ENCODE measurements around the gene FRAS1.

The FRAS1 gene

DNA sequence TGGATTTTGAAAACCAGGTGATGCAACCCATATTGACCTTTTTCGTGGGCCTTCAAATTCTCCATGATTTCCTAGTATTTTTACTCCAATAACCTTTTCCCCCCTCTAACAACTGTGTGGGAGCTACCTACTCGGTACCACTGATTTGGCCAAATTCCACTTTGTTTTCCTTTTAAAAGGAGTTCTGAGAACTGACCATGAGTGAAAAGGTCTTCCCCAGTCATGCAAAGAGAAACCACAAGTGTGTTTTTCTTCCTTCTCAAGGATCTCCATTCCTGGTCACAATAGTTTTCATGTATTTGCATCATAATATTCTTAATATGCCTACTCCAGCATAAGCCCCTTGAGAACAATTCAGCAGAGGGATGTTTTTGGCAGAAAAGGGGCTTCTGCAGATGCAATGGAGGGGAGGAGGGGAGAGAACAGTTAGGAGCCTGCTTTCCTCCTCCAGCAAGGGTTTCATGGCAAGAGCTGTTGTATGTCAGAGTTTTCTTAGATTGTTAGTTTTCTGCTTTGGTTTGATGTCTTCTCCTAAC lies 299.2 kb downstream of the FRAS1 start:
- in situ Hi-C loops (cut with HindIII; ENCODE audit: low sequenced_read_pairs) = no loop called here

DNA sequence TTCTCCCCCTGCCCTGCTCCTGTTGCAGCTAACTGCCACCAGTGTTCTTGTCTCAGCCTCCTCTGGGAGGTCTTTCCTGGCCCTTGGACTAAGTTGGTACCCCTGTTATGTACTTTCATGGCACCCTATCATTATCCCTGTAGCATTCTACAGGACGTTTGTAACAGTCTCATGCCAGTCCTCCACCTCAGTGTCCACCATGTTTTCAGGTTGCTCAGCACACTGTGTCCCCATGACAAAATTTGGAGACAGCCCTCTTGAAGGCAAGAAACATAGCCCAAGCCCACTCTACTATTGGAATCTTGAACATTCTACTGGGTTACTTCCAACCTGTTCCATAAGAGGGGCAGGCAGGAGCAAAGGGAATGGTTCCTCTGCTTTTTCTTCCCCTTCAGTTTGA lies 300.0 kb downstream of the FRAS1 start:
- in situ Hi-C loops (cut with HindIII; ENCODE audit: low sequenced_read_pairs) = no loop called here

DNA sequence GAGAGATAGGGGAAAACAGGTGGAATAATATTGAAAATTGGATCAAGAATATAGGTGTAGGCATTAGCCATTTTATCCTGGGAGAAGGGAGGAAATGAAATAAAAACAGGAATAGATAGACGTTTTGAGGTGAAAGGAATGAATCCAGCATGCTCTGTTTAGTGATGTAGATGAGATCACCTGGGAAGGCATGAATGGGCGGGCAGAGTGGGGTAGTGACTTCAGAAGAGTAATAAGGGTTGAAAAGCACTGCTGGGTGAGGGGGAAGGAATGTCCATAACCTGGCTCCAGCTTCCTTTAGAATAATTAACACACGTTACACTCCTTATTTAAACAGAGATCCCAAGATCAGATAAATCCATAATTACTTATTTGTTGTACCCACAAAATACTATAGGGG lies 303.3 kb downstream of the FRAS1 start:
- in situ Hi-C loops (cut with HindIII; ENCODE audit: low sequenced_read_pairs) = no loop called here

DNA sequence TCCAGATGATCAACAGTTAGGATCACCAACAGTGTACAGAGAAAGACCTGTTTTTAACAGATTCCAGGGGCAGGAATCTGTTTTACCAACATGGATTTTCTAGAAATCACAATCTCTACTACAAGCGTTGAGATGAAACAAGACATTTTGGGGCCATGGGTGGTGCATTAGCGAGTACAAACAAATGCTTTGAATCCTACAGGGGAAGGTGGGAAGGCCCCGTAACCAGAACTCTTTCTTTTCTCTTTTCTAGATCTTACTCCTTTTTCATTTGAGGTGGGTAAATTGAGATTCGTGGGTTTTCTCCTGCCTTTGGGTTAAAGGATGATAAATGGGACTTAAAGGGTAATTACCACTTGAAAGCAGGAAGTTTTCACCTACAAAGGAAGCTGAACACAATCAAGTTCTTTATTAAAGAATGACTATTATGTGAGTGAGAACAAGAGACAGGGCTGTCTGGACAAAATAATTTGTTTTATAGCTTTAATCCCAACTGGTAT lies 304.5 kb downstream of the FRAS1 start:
- in situ Hi-C loops (cut with HindIII; ENCODE audit: low sequenced_read_pairs) = no loop called here

DNA sequence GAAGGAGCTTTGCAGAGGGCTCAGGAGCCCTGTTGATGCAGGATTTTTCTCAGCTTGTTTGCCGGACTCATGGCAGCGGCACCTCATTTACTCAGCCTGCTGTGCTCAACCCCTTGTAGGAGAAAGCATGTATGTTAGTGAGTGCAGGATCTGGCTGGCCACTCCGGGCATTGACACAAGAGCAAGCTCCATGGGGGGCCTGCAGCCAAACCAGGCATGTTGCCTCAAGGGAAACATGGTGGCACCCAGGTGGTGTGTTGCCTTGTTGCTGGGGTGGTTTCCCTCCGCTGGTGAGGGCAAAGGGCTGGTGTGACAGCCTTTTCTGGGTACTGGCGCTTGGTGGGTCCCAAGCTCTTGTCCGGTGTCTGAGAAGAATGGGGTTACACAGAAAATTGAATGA lies 305.2 kb downstream of the FRAS1 start:
- in situ Hi-C loops (cut with HindIII; ENCODE audit: low sequenced_read_pairs) = no loop called here

DNA sequence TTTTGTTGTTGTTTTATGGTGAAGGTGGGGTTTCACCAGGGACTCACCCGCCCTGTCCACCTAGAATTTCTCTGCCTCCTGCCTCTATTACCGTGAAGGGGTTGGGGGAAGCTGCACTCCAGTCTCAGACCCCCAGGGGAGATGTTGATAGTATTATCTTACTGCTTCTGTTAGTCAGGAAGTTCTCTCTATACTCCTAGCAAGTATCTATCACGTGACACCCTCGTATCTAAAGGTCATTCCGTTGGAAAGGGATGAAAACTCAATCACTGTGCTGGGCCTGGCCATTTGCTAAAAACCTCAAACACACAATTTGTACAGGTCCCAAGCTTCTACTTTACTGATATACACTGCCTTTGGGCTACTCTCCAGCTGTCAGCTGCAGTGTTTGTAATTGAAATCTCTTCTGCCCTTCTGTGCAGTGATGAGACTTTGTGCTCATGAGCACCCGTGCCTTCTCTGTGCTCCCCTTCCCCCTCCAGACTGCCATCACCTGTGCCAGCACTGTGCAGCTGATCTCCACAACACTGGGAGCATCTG lies 306.0 kb downstream of the FRAS1 start:
- in situ Hi-C loops (cut with HindIII; ENCODE audit: low sequenced_read_pairs) = no loop called here

DNA sequence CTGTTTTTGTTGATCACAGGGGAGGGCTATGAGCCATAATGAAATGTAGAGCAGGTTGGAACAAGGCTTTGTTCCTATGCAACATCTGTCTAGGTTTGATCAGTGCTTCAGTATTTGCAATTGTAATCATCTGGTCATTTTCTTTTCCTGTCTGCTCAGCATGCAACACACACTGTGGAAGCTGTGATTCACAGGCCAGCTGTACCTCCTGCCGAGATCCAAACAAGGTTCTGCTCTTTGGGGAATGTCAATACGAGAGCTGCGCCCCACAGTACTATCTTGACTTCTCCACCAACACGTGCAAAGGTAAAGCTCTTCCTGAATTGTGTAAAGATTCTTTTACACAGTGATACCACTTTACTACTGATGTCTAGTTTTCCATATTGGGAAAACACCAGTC lies 312.6 kb downstream of the FRAS1 start:
- in situ Hi-C loops (cut with HindIII; ENCODE audit: low sequenced_read_pairs) = no loop called here

DNA sequence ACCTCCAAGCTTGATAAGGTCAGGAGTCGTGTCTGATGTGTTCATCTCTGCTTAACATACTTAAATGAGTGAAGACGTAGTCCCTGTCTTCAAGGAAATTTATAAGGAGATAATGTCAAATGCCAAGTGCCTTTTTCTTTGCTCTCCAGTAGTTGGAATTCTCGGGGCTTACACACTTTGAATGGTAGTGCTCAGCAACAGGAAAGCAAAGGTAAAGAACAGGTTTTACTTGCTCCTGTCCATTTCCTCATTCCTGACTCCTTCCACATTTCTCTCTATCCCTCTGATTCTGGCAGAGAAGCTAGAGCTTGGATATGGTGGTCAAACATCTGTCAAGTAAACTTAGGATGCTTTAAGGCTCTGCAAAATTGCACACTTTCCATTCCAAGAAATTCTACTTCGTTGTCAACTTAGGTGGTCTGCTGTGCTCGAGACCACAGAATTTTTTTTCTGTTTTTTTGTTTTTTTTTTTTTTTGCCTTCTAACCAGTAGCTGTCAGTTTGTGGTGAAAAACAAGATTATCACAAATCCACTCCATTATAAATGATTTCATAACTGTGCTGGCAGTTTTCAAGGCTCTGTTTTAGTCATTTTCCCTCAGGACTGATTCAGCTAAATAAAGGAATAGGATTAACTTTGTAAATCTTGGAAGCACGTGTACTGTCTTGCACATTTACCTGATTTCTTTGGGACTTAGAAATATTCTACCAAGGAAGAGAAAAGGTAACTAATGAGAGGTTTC lies 313.7 kb downstream of the FRAS1 start:
- in situ Hi-C loops (cut with HindIII; ENCODE audit: low sequenced_read_pairs) = no loop called here

DNA sequence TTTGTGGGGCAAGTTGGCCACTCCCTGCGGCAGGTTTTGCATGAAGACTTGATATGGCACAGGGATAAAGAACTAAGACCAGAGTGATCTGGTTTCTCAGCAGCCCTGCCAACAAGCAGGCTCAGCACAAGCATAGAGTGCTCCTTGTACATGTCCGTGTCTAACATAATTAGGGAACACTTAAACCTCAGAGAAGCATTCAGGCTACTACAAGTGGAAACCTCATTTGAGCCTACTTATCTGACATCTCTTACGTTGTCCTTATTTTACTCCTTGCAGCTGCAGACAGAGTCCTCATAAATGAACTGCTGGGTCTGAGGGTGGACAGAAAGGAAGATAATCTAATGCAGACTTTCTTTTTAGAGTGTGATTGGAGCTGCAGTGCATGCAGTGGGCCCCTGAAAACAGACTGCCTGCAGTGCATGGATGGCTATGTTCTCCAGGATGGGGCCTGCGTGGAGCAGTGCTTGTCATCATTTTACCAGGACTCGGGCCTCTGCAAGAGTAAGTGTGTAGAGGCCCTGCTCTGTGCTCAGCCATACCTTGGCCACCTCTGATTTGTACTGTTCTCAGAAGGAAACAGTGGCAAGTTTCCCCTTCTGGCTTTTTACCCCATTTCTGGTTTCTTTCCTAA lies 315.3 kb downstream of the FRAS1 start:
- in situ Hi-C loops (cut with HindIII; ENCODE audit: low sequenced_read_pairs) = no loop called here

DNA sequence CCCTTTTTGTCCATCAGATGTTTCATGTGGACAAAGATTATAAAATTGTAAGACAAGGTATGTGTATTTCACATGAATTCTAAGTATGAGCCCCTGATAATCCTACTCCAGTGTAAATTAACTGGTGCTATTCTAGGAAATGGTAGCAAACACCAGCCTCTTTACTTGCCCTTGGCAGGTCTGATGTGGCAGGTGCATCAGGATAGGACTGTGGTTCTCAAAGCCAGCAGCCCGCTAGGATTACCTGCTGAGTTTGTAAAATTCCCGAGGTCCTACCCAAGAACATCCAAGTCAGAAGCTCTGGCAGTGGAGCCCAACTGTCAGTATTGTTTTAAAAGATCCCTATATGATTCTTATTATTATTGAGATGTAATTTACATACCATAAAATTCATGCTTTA lies 320.4 kb downstream of the FRAS1 start:
- in situ Hi-C loops (cut with HindIII; ENCODE audit: low sequenced_read_pairs) = no loop called here

DNA sequence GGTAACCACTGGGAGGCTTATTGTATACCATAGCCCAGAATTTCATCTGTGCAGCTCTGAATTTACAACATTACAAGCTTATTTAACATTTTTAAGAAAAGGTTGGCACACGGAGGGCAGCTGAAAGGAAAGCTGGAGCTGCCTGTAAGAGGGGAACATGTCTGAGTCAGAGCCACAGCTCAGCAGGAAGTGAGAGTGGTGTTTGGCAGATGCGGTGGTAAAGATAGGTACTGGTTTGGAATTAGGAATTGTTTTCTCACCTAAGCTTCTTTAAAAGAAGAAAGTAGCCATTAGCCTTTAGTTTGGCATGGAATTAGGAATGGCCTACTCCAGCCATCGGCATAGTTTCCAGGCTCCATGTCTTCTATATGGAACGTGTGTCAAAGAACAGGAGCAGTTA lies 321.9 kb downstream of the FRAS1 start:
- in situ Hi-C loops (cut with HindIII; ENCODE audit: low sequenced_read_pairs) = no loop called here

DNA sequence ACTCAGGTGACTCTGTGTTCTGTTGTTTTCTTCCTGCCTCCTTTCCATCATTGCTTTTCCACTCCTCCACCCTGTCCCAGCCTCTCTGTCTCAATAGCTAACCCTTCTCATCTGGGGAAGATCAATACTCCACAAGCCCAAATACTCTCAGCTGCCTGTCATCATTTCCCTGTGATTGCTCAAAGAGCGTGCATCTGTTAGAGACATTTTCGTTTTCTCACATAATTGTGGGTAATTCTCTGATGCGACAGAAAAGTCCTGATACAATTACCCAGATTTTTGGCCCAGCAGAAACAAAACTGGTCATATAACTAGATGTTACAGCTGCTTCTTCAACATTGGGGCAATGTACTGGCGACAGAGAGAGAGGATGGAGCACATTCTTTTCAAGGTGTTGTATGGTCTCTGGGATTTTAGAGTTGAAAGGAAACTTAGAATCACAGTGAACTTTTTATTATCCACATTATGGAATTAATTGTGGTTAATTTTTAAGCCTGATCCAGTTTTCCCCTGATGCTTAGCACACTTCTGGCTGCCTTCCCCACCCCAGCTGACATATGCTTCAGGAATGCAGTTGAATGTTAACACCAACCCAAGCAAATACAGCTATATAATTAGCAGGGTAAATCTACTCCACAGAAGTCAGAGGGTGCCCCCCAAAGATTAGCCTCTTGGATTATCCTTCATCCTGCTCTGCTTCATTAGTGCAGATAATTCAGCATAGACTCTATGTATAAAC lies 323.0 kb downstream of the FRAS1 start:
- in situ Hi-C loops (cut with HindIII; ENCODE audit: low sequenced_read_pairs) = no loop called here

DNA sequence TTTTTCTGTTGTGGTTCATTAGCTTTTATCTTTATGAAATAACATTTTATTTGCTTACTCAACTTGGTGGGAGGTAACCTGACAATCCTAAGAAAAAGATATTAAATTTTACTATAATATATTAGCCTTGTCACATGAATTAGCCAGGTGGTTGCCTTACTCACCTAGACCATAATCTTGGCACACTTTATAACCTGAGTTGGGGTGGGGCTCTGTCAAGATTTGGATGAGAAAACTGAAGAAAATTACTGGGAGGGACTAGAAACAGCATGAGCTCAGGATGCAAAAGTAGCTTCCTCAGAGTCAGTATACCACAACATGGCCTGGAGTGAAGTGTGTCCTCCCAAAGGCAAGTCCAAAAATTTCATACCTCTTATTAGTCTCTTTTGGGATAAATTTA lies 329.6 kb downstream of the FRAS1 start:
- in situ Hi-C loops (cut with HindIII; ENCODE audit: low sequenced_read_pairs) = no loop called here

DNA sequence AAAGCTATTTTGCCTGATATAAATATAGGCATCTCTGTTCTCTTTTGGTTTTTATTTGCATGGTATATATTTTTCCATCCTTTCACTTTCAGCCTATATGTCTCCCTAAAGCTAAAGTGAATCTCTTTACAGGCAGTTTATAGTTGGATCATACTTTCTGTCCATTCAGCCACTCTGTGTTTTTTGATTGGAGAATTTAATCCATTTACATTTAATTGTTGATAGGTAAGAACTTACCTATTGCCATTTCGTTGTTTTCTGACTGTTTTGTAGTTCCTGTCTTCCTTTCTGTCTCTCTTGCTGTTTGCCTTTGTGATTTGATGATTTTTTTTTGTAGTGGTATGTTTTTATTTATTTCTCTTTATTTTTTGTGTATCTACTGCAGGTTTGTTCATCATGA lies 338.5 kb downstream of the FRAS1 start:
- in situ Hi-C loops (cut with HindIII; ENCODE audit: low sequenced_read_pairs) = no loop called here

DNA sequence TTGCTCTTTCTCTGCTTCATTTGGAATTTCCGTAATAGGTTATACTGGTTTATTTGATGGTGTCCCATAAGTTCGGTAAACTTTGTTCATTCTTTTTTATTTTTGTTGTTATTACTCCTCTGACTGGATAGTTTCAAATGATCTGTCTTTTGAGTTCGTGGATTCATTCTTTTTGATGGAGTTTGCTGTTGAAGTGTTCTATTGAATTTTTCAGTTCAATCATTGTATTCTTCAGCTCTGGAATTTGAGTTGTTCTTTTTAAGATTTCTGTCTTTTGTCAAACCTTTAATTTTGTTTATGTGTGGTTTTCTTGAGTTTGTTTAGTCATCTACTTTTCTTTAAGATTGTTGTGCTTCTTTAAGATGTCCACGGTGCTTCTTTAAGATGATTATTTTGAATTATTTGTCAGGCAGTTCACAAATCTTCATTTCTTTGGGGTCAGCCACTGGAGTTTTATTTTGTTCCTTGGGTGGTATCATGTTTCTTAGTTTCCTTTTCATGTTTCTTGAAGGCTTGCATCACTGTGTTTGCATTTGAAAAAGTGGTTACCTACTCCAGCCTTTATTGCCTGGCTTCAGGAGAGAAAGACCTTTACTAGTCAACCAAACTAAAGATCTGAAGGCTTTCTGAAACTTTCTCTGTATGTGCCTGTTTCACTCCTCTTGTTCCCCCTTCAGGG lies 339.6 kb downstream of the FRAS1 start:
- in situ Hi-C loops (cut with HindIII; ENCODE audit: low sequenced_read_pairs) = no loop called here

DNA sequence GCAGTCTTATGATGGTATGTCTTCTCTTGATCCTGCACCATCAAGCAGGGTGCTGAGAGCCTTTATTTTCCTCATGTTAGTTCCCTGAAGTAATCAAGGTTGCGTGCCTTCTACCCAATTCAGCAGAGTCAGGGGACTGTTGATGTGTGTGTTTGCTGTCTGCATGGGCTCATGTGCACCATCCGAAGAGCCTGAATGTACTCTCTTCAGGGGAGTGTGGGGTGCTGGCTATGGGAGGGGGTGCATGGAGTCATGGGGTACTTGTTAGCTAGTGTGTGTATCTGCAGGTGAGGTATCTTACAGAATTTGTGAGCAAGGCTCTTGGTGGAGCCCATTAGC lies 340.1 kb downstream of the FRAS1 start:
- in situ Hi-C loops (cut with HindIII; ENCODE audit: low sequenced_read_pairs) = no loop called here

DNA sequence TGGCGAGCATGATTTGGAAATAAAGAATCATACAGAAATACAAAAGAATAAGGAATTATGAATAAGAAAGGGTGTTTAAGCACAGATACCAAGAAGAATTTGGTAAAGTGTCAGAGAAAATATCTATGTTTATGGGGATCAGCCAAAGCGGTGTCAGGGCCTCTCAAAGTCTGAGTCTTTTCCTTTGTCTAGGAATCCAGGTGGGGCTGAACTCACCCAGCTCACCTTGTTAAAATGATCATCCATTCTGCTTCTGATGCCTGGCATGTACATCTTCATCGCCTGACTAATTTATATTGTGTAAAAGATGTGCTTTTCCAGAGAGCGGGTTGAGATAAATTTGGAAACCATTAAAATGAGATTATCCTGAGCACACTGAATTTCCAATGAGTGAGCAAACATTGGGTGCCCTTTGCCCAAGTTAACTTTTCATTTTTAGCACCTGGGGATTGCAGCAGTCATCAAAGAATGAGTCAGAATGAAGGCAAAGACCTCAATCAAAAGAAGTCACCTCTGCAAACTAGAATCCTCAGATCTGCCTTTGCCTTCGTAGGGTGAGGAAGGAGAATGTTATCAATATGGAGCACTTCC lies 352.6 kb downstream of the FRAS1 start:
- in situ Hi-C loops (cut with HindIII; ENCODE audit: low sequenced_read_pairs) = no loop called here

DNA sequence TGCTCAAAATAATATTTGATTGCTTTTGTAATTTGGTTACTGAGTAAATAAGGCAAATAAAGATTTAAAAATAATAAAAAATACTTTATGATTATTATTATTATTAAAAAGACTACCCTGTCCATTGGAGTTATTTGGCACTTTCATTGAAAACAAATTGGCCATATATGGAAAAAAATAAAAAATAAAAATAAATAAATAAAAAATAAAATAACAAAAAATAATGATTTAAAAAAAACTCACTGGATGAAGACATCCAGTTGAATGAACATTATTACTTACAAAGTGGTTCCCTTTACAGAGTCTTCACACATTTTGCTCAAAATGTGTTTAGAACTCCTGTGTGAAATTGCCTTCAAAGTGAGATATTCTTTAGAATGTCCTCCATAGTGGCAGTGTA lies 353.1 kb downstream of the FRAS1 start:
- in situ Hi-C loops (cut with HindIII; ENCODE audit: low sequenced_read_pairs) = no loop called here

DNA sequence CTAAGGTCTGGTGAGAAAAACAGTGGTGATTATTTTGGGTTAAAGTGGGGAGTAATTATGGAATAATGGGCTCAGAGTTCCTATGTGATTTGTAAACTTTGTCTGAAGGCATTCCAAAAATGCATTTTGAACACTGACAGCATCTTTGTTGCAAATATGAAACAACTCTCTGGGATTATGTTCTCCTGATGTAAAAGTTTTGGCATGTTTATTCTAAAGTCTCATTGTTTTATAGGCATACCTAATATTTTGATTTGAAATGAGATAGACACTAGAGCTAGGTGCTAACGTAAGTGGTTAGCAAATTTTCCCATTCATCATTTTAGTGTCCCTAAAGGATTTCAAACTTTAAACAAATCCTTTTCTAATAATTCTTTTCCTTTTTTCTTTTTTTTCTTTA lies 353.6 kb downstream of the FRAS1 start:
- in situ Hi-C loops (cut with HindIII; ENCODE audit: low sequenced_read_pairs) = no loop called here

DNA sequence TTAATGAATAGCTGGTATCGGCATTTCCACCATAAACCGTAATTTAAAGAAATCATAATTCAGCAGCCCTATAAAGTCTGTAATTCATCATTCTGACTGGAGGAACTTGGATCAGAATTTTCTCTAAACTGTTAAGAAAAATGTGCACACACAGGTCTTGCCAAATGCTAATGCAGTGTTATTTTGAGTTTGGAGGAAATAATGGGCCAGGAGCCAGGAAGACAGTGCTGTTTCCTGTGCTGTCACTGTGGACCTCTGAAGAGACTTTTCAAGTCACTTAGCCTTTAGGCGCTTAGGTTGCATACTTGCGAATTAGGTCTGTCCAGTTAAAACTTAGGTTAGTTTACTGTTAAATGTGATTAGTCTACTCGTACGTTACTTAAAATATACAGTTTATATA lies 357.0 kb downstream of the FRAS1 start:
- in situ Hi-C loops (cut with HindIII; ENCODE audit: low sequenced_read_pairs) = no loop called here

DNA sequence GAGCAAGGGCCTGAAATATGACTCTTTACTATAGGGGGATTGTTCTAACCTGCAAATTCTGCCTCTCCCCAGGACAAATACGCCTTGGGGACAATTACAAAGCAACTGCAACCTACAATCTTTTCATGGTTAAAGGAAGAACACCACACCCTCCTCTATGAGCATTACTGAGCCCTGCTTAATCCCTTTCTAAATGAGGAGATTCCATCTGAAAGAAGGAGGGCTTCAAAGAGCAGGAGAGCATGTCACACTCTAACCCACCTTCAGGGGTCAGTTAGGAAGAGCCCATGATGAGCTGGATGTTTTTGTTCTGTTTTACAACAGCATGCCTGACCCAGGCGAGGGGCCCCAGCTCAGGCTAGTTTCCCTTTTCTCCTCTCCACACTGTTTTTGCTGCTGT lies 360.5 kb downstream of the FRAS1 start:
- in situ Hi-C loops (cut with HindIII; ENCODE audit: low sequenced_read_pairs) = no loop called here

Measured in DLD1 (cell line).